ENCODE data around the gene PLEKHB2.
"Not testable (repeated sequence)": the region's sequence is repeated elsewhere in the genome, so short reads cannot be mapped to it uniquely, and the experiment has no call there.

PLEKHB2 gene

DNA sequence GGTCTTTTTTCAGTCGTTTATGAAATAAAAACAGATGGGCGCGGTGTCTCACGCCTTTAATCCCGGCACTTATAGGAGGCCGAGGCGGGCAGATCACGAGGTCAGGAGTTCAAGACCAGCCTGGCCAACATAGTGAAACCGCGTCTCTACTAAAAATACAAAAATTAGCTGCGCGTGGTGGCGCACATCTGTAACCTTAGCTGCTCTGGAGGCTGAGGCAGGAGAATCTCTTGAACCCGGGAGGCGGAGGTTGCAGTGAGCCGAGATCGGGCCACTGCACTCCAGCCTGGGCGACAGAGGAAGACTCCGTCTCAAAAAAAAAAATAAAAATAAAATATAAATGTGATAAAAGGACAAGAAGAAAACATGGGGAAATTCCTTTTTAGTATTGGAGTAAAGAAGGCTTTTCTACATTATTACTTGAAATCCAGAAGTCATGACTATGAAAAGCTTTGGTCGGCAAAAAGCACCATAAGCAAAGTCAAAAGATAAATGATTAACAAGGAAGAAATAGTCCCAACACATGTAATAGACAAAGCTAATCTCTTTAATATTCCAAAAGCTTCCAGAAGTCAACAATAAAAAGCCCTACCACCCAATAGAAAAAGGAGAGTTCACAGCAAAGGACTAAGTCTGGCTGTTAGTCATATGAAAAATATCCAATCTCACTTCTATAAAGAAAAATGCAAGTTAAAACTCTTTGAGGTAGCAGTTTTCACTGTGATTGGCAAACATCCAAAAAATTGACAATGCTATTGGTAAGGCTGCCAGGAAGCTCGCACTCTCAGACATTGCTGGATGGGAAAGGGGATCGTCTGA, 10.5 kb upstream of the PLEKHB2 start:
- no peak for DNase-seq

DNA sequence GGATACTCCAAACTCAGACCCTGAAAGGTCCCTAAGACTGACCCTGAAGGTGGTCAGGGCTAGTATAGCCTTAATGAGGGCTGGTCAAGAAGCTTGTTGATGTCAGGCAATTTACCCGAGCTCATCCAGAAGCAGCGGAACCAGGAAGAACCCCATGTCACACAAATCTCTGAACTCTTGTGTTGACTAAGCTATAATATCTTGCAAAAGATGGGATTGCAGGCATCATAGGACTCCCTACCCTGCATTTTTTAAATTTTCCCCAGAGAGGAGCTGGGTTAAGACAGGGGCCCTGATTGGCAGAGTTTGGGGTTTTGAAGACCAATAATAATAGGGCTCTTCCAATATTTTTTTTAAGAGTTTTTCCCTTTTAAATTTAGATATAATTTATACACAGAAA, 2.0 kb upstream of the PLEKHB2 start:
- DNase-seq: no peak

DNA sequence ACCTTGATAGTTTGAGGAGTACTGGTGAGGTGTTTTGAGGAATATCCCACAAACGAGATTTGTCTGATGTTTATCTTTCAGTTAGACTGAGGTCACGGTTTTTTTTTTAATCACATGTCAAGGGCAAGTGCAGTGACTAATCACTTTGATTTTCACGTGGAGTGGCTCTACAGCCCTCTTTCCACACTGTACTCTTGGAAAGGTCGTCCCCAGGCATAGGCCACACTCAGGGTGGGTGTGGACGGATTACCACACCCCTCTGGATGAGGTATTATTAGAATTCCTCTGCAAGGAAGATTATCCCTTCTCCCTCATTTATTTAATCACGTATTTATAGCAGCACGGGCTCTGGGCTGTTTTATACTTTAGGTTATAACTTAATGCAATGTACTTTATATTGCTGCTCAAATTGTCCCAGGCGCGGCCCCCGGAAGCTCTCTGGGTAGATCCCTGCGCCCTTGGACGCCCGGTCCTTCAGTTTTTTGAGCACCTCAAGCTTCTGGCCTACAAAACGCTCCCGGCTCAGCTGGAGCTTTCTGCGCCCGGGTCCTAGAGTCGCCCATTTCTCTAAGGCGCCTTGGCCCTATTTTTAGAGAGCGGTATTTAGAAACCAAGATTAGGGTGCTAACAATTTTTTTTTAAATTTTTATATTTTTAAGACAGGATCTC, 515 bp upstream of the PLEKHB2 start:
- no peak for DNase-seq

DNA sequence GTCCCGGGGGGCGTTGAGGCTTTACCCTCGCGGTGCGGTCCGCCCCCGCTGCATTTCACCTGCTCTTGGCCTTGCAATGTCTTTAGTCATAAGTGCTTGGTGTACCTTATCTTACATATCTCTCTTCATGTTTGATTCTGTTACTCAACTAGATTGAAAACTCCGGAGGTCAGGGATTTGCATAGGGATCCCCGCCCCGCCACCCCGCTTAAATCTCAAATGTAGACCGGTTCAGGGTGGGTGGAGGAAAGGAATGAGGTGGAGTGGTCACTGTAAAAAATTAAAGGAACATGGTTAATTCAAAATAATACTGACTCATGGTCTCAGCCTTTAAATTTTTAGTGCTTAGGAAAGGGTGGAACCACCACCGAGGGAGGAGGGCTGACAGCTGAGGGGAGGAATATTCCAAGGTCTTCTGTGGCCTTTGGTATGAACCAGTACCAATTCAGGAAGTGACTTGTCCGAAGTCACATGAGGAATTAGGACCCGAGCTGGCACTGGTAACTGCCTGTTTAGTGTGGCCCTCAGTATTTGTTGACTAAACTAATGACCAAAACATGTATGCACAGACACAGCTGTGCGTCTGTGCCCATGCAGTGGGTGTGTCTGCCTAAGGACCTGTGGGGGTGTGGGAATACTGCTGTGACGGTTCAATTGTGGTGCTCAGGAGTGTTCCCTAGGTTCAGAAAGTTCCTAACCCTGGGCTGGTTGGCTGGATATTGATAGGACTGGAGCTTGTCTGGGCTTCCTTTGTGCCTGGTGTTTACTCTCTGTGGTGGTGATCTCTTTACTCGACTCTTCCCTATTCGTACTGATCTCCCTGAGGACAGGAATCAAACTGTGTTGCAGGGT, 1.0 kb downstream of the PLEKHB2 start:
- no peak for DNase-seq

DNA sequence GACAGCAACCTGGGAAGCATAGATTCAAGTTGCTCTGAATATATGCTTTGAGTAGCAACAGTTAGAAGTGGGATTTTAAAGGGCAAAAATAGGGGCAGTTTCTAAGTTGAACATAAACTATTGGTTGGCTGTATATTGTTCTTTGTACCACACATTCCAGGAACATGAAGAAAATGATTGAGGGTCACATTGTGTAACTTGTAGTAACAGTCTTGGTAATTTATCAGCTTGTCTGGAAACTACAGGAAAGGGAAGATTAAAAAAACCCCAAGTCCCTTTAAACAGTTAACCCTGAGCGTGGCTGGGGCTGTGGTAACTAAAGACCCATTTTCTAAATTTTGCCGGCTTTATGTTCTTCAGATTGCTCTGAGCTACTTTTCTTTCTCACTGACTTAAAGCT, 7.4 kb downstream of the PLEKHB2 start:
- DNase-seq: no peak

DNA sequence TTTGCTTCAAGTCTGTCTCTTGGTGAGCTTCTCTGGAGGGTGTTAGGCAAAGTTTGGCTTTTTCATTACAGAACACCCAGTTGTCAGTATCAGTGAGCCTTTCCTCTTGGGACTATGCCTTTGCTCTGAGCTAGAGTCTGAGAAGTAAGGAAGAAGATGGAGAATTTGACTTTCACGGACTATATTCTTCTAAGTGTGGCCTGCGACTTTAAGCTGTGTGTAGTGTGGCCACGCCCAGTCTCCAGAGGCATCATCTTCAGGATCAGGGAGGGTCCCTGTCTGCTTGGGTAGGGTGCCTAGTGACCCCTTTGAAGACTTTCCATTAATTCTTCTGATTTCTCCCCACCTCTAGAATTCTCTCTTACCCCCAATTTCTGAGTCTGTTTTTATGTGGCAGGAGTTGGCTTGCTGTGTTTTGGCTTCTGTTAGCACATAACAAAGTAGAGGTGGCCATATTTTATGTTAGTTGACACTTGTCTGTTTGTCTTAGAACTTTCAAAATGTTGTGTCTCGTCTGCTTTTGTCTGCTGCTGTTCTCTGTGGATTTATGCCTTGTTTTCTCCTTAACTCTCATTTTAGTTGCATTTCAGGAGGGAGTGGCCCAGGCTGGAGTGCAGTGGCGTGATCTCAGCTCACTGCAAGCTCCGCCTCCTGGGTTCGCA, 8.6 kb downstream of the PLEKHB2 start:
- DNase-seq: no peak

DNA sequence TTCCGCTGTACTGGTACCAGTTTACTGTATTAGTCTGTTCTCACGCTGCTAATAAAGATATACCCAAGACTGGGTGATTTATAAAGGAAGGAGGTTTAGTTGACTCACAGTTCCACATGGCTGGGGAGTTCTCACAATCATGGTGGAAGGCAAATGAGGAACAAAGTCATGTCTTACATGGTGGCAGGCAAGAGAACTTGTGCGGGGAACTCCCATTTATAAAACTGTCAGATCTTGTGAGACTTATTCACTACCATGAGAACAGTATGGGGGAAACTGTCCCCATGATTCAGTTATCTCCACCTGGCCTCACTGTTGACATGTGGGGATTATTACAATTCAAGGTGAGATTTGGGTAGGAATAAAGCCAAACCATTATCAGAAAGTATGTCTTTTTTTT, 9.8 kb downstream of the PLEKHB2 start:
- not testable (repeated sequence) for DNase-seq

DNA sequence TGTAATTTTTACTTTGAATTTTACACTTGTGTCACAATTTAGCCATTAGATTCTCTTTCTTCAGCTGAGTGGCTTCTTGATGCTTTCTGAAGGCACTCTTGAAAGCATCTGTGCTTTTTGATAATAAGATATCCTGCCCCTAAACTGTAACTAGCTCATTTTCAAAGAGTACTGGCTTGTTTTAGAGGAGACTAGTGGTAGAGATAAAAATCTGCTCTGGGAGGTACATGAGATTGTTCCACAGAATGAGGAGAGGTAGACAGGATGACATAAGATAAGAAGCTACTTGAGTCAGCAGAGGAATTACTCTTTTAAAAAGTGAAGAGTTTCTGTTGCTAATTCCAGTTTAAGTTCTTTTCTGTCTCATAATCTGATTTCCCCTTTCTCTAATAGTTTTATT, 10.6 kb downstream of the PLEKHB2 start:
- no peak for DNase-seq

DNA sequence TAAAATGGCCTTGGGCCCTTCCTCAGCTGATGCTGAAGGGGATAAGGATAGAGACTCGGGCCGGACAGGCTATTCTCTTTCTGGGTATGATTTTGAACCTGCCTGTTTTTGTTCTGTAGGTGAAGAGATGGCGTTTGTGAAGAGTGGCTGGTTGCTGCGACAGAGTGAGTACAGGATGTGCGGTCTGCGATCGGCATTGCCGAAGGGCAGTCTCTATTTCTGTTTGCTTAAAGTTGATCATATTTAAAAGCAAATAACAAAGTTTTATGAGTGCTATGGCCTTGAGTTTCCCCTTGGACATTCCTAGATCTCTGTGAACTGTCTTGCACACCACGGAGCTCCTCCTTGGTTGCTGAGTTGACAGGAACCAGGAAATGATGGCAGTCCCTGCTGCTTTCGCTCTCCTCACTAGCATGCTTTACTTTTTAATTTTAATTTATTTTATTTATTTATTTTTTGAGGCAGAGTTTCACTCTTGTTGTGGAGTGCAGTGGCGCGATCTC, 15.7 kb downstream of the PLEKHB2 start:
- DNase-seq: no peak

DNA sequence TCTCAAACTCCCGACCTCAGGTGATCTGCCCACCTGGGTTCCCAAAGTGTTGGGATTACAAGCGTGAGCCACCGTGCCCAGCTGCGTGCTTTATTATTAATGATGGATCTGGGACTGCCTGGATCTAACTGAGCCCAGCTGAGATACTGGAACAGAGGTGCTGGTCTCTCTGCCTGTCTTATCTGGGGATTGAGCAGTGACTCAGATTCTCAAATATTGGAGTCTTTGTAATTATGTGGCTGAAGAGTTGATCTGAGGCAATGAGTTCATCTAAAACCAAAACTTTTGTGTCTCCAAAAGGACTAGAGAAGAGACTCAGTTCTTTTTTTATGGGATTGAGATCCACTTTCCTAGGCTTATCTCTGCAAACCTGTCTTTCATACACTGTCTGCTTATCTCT, 16.3 kb downstream of the PLEKHB2 start:
- no peak for DNase-seq

DNA sequence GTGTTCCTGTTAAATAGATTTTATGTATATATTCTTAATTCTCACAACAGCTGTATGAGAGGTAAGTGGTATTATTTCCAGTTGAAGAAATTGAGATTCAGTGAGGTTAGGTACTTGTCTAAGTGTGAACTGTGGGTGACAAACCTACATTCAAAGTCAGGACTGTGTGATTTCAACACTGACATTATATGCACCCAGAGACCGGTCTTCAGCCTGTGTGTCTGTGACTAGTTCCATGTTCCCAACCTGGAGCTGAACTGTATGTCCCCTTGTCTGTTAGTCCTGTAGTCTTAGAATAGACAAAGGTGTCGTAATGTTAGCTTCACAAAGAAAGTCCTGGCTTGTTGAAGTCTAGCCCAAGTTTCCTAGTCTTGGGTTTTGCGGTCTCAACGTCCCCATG, 17.4 kb downstream of the PLEKHB2 start:
- DNase-seq: no peak

DNA sequence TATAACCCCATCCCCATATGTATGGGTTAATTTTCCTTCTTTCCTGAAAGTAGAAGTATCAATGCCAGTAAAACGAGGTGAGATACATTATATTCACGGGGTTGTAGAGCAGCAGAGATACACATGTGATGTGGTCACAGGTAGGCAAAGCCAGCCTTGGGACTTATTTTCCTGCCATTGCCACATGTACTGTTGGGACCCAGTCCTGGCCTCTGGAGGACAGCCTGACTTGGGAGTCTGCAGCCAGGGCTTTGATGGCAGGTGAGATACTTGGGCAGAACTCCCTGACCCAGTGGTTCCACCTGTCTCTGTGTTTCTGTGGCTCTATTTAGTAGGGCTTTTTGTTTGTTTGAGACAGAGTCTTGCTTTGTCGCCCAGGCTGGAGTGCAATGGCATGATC, 18.1 kb downstream of the PLEKHB2 start:
- DNase-seq: no peak

DNA sequence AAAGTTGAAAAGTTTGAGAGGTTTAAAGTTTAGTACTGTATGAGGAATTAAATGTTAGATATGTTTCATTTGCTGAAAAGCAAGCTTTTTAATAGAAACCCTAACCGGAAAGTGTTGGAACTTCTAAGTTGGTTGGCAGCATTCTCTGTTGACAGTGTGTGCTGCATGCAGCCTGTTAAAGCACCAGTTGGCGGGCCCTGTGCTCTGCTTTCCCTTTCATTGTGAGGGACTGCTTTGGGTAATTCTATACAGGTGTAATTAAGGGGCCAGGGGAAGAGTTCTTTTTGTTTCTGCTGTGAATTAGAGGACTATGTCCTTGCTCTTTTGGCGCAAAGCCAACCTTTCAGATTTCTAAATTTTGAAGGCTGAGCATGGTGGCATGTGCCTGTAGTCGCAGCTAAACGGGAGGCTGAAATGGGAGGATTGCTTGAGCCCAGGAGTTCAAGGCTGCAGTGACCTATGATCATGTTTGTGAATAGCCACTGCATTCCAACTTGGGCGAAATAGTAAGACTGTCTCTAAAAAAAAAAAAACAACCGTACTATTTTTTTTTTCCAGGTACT, 20.1 kb downstream of the PLEKHB2 start:
- DNase-seq: no peak

DNA sequence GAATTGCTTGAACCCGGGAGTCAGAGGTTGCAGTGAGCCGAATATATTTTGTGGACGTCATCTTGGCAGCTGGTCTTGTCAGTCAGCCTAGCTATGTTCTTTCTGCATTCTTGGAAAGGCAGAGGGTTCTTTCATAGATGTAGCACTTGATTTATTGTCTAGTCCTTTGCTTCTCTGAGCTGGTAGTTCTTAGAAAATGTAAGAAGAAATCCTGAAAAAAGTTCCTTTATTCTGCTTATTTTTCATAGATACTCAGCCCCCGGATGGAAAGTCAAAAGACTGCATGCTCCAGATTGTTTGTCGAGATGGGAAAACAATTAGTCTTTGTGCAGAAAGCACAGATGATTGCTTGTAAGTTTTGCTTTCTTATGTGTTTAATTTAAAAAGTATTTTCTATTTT, 21.3 kb downstream of the PLEKHB2 start:
- DNase-seq: no peak

DNA sequence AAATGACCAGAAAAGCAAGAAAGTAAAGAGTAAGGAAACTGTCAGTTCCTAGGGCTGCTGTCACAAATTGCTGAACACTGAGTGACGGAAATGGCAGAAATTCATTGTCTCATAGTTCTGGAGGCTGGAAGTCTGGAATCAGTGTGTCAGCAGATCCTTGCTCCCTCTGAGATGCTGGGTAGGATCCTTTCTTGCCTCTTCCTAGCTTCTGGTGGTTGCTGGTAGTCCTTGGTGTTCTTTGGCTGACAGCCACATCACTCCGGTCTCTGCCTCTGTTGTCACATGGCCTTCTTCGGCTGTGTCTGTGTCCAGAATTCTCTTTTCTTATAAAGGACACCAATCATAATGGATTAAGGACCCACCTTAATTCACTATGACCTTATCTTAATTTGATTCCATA, 21.9 kb downstream of the PLEKHB2 start:
- DNase-seq: no peak

DNA sequence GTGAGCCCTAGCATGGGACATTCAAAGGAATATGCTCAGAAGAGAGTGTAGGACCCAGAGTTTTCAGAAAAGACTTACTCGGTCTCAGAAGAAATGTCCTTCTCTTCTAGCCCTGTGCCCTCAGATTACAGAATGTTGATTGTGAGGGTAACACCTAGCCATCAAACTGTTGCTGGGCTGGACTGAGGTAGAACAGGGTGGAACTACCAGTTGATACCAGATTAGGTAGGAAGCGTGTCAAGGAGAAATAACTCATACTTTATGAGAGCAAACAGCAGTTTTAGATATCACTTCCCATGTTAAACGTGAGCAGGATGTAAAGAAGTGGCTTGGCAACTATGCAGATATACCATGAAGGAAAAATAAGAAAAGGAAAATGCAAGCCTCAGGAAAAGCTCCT, 22.8 kb downstream of the PLEKHB2 start:
- DNase-seq: no peak

DNA sequence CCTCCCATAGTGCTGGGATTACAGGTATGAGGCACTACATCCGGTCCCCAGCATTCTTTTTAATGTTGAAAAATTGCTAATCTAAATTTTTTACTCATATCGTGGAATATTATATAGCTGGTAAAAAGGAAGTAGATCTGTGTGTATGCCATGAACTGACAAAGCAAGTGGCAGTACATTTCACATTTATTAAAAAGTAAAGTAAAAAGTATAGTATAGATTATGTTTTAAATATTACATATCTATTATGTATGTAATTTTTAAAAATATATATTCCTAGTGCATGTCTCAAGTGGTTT, 25.1 kb downstream of the PLEKHB2 start:
- DNase-seq: no peak

DNA sequence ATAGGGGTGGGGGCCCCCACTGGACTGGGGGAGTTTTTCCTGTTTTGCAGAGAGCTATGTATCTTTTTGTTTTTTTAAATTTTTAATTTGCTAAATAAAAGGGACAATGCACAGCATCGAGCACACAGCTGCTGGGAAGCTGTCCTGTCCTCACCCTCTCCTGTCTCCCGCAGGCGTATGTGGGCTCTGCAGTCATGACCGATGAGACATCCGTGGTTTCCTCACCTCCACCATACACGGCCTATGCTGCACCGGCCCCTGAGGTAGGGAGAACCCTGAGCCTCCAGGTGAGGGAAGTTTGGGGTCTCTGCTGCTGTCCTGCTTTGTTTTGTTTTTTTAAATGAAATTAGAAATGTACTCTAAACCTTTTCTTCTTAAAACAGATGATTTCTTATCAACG, 27.6 kb downstream of the PLEKHB2 start:
- DNase-seq: no peak

DNA sequence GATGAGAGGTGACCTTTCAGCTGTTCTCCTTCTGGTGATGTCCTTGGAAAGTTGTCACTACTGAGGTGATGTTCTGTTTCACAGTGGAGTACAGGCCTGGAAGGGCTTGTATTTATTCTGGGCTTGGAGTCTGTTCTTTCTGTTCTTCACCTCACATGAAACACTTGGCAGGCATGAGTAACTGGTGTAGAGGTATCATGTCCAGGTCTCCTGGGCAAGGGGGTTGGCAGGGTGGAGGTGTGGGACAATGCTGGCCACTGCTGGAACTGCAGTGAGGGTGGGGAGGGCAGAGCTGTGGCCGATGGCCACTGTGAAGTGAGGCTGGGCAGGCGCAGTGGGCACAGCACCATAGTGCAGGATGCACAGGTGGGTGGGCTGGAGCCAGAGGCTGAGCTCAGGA, 35.4 kb downstream of the PLEKHB2 start:
- no peak for DNase-seq

DNA sequence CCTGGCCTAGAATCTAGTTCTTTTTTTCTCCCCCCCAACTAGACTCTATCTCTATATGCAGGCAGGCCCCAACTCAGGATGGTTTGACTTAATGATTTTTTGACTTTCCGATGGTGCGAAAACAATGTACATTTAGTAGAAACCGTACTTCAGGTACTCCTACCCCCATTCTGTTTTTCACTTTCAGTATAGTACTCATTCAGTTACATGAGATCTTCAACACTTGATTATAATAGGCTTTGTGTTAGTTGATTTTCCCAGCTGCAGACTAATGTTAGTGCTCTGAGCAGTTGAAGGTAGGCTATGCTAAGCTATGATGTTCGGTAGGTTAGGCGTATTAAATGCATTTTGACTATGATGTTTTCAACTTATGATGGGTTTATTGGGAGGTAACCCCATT, 37.7 kb downstream of the PLEKHB2 start:
- no peak for DNase-seq

DNA sequence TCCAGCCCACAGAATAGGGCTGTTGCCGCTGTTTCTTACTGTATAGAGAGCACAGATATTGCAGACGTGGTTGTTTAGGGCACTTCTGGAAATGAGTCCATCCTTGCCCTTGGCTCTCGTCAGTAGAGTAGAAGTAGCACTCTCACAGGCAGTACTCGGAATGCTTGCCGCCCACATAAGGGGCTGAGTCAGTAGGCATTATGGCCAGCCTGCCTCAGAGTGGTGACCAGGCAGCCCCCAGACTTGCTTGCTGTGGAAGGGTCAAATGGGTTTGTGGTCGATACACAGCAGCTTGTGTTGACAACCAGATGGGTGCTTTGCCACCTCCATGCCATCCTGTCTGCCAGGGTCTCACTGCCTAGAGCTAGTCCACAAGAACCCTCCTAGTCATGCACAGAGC, 38.7 kb downstream of the PLEKHB2 start:
- no peak for DNase-seq

DNA sequence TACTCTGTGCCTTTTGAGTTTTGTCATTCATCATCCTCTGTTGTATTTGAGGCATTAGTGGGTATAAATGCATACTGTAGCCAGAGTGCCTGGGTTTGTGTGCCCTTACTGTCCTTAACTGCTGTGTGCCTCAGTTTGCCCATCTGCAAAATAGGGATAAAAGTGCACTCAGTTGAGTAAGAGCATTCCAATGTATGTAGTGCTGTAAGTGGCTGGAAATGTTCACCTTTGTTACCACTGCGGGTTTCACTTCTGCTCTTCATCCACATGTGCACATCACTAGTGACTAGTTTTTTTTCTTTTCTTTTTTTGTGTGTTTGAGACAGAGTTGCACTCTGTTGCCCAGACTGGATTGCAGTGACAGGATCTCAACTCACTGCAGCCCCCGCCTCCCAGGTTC, 39.9 kb downstream of the PLEKHB2 start:
- DNase-seq: no peak

DNA sequence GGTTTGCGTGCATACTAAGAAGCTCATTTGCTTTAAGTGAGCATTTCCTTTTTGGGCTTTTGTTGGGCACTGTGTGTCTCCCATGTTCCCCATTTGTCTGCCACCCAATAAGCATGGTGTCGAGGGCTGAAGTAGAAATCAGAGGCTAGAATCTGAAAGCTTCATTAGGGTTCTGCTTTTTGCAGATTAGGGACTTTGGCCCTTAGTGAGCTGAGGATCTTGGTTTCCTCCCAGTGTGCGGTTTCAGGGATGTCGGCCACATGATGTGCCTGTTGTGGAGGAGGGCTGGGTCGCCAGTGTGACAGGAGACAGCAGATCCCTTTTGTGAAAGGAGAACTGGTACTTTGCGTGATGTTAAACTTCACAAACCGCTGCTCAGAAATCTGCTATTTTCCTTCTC, 41.1 kb downstream of the PLEKHB2 start:
- no peak for DNase-seq

All from cortex of kidney (tissue), 1 donor.